ENCODE data around the gene NOX5. TPM values are rescaled to one million over a fixed set of nuclear protein-coding genes. Genes with fewer than 3 reads are reported as not detected.
A peak's percentile ranks its signal among the peaks of the same experiment; 100 is the strongest.

The NOX5 gene
- total and polyA plus RNA-seq, 4 donors = under 0.01 to 0.08 (median 0.01) TPM

DNA sequence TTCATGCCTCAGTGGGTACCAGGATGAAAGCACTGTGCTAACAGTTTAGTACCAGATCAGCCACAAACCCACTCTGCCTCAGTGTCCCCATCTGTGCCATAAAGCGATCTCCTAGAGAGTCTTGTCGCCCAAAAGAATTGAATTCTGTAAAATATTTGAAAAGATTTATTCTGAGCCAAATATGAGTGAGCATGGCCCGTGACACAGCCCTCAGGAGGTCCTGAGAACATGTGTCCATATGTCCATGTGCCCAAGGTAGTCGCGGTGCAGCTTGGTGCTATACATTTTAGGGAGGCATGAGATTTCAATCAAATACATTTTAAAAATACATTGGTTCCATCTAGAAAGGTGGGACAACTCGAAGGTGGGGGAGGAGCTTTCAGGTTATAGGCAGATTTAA is 15.4 kb upstream of the NOX5 start (continued):
- TF ChIP-seq, protein P1, sequence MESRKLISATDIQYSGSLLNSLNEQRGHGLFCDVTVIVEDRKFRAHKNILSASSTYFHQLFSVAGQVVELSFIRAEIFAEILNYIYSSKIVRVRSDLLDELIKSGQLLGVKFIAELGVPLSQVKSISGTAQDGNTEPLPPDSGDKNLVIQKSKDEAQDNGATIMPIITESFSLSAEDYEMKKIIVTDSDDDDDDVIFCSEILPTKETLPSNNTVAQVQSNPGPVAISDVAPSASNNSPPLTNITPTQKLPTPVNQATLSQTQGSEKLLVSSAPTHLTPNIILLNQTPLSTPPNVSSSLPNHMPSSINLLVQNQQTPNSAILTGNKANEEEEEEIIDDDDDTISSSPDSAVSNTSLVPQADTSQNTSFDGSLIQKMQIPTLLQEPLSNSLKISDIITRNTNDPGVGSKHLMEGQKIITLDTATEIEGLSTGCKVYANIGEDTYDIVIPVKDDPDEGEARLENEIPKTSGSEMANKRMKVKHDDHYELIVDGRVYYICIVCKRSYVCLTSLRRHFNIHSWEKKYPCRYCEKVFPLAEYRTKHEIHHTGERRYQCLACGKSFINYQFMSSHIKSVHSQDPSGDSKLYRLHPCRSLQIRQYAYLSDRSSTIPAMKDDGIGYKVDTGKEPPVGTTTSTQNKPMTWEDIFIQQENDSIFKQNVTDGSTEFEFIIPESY (IDR thresholded peaks at IDR 0.05) = no peak
- no peak for TF ChIP-seq TAF1 (conservative IDR thresholded peaks at IDR 0.05)
- no peak for TF ChIP-seq HNF4G (IDR thresholded peaks at IDR 0.05)

DNA sequence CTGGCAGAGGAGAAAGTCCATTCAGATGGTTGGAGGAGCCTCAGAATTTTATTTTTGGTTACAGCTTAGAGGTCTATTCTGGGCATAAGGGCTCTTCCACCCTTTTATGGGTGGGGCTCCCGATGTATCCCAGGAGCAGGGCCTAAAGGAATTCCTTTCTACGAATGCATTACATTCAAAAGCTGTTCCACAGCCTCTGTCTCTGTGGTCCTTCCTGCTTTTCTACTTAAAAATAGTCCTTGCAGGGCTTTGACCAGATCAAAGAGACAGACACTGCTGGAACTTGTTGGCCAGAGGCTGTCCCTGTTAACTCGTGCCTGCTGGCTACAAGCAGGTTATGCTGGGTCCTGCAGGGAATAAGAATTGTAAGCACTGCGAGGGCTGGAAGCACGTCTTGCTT is 14.4 kb upstream of the NOX5 start:
- peak; percentile 9 for DNase-seq (ENCODE audit: low spot score)
- H3K4me3 ChIP-seq (ENCODE audit: low read depth in 1 of 3, low read length in 3 of 3) = no peak overlapping the region
- no peaks in the 10 kb centered on the region for H3K36me3 ChIP-seq (ENCODE audit: control insufficient read depth in 4 of 4, insufficient read depth in 3 of 4, low read depth in 1 of 4, low read length in 3 of 4)
- H3K4me1 ChIP-seq (ENCODE audit: control insufficient read depth in 4 of 4, insufficient read depth in 4 of 4, low read length in 3 of 4) = no peaks in the 10 kb centered on the region
- no peak for TF ChIP-seq NR2F2 (IDR thresholded peaks at IDR 0.05)
- no peak for TF ChIP-seq HNF4A (conservative IDR thresholded peaks at IDR 0.05)
- TF ChIP-seq, protein P2, sequence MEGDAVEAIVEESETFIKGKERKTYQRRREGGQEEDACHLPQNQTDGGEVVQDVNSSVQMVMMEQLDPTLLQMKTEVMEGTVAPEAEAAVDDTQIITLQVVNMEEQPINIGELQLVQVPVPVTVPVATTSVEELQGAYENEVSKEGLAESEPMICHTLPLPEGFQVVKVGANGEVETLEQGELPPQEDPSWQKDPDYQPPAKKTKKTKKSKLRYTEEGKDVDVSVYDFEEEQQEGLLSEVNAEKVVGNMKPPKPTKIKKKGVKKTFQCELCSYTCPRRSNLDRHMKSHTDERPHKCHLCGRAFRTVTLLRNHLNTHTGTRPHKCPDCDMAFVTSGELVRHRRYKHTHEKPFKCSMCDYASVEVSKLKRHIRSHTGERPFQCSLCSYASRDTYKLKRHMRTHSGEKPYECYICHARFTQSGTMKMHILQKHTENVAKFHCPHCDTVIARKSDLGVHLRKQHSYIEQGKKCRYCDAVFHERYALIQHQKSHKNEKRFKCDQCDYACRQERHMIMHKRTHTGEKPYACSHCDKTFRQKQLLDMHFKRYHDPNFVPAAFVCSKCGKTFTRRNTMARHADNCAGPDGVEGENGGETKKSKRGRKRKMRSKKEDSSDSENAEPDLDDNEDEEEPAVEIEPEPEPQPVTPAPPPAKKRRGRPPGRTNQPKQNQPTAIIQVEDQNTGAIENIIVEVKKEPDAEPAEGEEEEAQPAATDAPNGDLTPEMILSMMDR (IDR thresholded peaks at IDR 0.05; ENCODE audit: low read depth, low read length, missing input control) = no peak
- no peak for TF ChIP-seq RAD21 (IDR thresholded peaks at IDR 0.05)
- no peak for TF ChIP-seq FOXA1 (IDR thresholded peaks at IDR 0.05)
- TF ChIP-seq, protein P3, sequence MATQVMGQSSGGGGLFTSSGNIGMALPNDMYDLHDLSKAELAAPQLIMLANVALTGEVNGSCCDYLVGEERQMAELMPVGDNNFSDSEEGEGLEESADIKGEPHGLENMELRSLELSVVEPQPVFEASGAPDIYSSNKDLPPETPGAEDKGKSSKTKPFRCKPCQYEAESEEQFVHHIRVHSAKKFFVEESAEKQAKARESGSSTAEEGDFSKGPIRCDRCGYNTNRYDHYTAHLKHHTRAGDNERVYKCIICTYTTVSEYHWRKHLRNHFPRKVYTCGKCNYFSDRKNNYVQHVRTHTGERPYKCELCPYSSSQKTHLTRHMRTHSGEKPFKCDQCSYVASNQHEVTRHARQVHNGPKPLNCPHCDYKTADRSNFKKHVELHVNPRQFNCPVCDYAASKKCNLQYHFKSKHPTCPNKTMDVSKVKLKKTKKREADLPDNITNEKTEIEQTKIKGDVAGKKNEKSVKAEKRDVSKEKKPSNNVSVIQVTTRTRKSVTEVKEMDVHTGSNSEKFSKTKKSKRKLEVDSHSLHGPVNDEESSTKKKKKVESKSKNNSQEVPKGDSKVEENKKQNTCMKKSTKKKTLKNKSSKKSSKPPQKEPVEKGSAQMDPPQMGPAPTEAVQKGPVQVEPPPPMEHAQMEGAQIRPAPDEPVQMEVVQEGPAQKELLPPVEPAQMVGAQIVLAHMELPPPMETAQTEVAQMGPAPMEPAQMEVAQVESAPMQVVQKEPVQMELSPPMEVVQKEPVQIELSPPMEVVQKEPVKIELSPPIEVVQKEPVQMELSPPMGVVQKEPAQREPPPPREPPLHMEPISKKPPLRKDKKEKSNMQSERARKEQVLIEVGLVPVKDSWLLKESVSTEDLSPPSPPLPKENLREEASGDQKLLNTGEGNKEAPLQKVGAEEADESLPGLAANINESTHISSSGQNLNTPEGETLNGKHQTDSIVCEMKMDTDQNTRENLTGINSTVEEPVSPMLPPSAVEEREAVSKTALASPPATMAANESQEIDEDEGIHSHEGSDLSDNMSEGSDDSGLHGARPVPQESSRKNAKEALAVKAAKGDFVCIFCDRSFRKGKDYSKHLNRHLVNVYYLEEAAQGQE (IDR thresholded peaks at IDR 0.05) = no peak
- no peak for TF ChIP-seq SP1 (IDR thresholded peaks at IDR 0.05)
- no peak for TF ChIP-seq JUND (IDR thresholded peaks at IDR 0.05)
- no peak for TF ChIP-seq YY1 (IDR thresholded peaks at IDR 0.05)
- no peak for TF ChIP-seq GABPA (IDR thresholded peaks at IDR 0.05 in 1 of 2, conservative IDR thresholded peaks at IDR 0.05 in 1 of 2)
- TF ChIP-seq, protein P4, sequence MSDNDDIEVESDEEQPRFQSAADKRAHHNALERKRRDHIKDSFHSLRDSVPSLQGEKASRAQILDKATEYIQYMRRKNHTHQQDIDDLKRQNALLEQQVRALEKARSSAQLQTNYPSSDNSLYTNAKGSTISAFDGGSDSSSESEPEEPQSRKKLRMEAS (IDR thresholded peaks at IDR 0.05) = no peak
- TF ChIP-seq RXRA (IDR thresholded peaks at IDR 0.05) = no peak
- TF ChIP-seq, protein P1 (IDR thresholded peaks at IDR 0.05) = no peak
- TF ChIP-seq HNF4G (IDR thresholded peaks at IDR 0.05) = no peak
- no peak for TF ChIP-seq EGR1 (IDR thresholded peaks at IDR 0.05; ENCODE audit: low read depth in 2 of 2)
- TF ChIP-seq, protein P5, sequence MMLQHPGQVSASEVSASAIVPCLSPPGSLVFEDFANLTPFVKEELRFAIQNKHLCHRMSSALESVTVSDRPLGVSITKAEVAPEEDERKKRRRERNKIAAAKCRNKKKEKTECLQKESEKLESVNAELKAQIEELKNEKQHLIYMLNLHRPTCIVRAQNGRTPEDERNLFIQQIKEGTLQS (IDR thresholded peaks at IDR 0.05) = no peak
- no peak for TF ChIP-seq TAF1 (conservative IDR thresholded peaks at IDR 0.05)
- no peak for TF ChIP-seq FOXA2 (IDR thresholded peaks at IDR 0.05)
- WGBS = 57% methylated on average over 5 of the region's 5 CpGs
- no peak overlapping the region for H3K9ac ChIP-seq (ENCODE audit: low read depth in 1 of 2, low read length in 2 of 2)
- H3K27me3 ChIP-seq (ENCODE audit: control insufficient read depth in 4 of 4, insufficient read depth in 4 of 4, low read length in 3 of 4) = no peaks in the 10 kb centered on the region
- H3K27ac ChIP-seq (ENCODE audit: low read depth in 1 of 2, low read length in 2 of 2) = no peak overlapping the region
- H3K9me3 ChIP-seq (ENCODE audit: control insufficient read depth in 4 of 4, low read length in 3 of 4) = no peaks in the 10 kb centered on the region

All from liver (tissue), 9 donors.